ENCODE measurements around the gene PLCB3.
"Not testable (repeated sequence)": the region's sequence is repeated elsewhere in the genome, so short reads cannot be mapped to it uniquely, and the experiment has no call there.

The PLCB3 gene

GRCh38 chr11:64235437-64236161 is 15.7 kb upstream of the PLCB3 start:
- no peak for DNase-seq (ENCODE audit: low read depth in 3 of 3)

- DNase-seq (ENCODE audit: low read depth in 3 of 3) = no peak
Observed at GRCh38 chr11:64237484-64237951, 13.8 kb upstream of the PLCB3 start.

GRCh38 chr11:64238076-64238475 is 13.3 kb upstream of the PLCB3 start:
- DNase-seq (ENCODE audit: low read depth in 3 of 3) = no peak

GRCh38 chr11:64238999-64239398 is 12.3 kb upstream of the PLCB3 start:
- DNase-seq (ENCODE audit: low read depth in 3 of 3) = no peak

GRCh38 chr11:64239662-64240434 is 11.5 kb upstream of the PLCB3 start:
- DNase-seq (ENCODE audit: low read depth in 3 of 3) = no peak

GRCh38 chr11:64240435-64241240 is 10.7 kb upstream of the PLCB3 start, which contains the start of gene FKBP2:
TSS of gene FKBP2 (plus strand) at chr11:64241095. CDS start at chr11:64242388, 1,293 bp downstream.
- peak; percentile 96 to 97 (median 97) for DNase-seq (ENCODE audit: low read depth in 3 of 3)

GRCh38 chr11:64241241-64241490 is 10.2 kb upstream of the PLCB3 start:
- peak; percentile 99 to 100 (median 99) for DNase-seq (ENCODE audit: low read depth in 3 of 3)

DNA sequence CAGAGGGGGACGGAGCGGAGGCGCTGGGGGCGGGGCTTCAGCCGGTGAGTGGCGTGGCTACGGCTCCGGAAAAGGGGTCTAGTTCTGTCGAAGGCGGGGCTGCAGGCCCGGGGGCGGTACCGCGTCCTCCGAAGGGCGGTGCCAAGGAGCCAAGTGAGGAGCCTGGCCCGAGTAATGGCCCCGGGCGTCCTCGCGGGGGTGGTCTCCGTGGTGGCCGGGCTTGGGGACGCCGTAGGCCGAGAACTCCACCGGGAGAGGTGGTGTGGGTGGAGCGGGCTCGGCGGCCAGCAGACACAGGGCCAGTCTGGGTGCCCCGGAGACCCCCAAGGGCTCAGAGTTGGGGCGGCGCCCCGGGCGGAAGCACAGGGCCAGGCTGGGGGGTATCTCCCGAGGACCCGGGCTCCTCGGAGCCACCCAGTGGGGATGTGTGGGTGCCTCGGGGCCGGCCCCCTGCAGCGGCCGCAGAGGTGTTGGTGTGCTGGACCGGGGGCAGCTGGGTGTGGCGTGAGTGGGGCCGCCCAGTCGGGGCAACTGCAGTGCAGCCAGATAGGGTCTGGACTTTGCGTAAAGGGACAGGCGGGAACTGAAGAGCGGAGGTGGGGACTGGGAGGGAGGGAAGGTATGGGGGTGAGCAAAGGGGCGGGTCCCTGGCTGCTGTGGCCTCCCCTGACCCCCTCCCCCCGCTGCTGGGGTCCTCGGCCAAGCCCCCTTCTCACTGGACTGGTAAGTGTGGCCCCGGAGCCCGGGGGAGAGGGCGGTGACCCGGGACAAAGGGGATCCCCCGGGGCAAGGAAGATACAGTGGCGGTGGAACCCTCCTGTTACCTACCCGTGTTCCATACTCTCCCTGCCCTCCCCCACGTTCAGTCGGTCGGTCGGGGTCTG is 9.6 kb upstream of the PLCB3 start:
- DNase-seq (ENCODE audit: low read depth in 3 of 3) = no peak

GRCh38 chr11:64243236-64243854 is 8.0 kb upstream of the PLCB3 start:
- DNase-seq (ENCODE audit: low read depth in 3 of 3) = no peak

GRCh38 chr11:64244107-64244506 is 7.2 kb upstream of the PLCB3 start:
- no peak for DNase-seq (ENCODE audit: low read depth in 3 of 3)

DNA sequence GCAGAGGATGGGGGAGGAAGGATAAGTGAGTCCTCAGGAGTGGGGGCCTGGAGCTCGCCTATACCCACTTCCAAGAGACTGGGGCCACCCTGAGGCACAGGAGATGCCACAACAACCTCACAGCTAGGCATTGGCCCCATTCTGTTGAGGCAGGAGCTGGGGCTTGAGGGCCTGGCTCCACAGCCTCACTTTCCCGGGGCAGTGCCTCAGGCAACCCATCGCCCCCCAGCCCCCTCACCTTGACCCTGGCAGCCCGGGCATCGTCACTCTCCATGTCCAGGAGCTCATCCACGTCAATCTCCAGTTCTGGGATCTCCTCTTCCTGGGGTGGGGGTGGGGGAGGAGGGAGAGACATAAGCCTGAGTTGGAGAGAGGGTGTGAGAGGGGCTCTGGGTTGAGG is 6.4 kb upstream of the PLCB3 start:
- DNase-seq (ENCODE audit: low read depth in 3 of 3) = no peak

GRCh38 chr11:64245401-64245796 is 5.9 kb upstream of the PLCB3 start:
- no peak for DNase-seq (ENCODE audit: low read depth in 3 of 3)

- peak; percentile 44 to 82 (median 73) for DNase-seq (ENCODE audit: low read depth in 3 of 3)
Observed at GRCh38 chr11:64245797-64246620, 5.3 kb upstream of the PLCB3 start.

DNA sequence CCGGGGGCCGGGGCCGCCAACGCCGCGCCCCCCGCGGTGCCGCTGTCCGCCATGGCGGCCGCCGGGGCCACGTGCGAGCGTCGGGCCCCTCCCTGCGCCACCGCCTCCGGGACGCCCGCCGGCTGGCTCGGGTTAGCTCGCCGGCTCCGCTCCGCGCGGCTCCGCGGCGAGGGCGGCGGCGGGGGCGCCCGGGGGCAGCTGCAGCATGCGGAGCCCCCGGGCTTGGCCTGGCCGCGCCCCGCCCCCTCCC is 4.8 kb upstream of the PLCB3 start:
- DNase-seq (ENCODE audit: low read depth in 3 of 3) = not testable (repeated sequence)

- DNase-seq (ENCODE audit: low read depth in 3 of 3) = peak; percentile 68 to 86 (median 71)
Observed at GRCh38 chr11:64246871-64247728, 4.2 kb upstream of the PLCB3 start, which contains the start of gene PPP1R14B. TSS of gene PPP1R14B (minus strand) at chr11:64246943. CDS start at chr11:64246673, 270 bp downstream.

- no peak for DNase-seq (ENCODE audit: low read depth in 3 of 3)
Observed at GRCh38 chr11:64247729-64248531, 3.4 kb upstream of the PLCB3 start.

DNA sequence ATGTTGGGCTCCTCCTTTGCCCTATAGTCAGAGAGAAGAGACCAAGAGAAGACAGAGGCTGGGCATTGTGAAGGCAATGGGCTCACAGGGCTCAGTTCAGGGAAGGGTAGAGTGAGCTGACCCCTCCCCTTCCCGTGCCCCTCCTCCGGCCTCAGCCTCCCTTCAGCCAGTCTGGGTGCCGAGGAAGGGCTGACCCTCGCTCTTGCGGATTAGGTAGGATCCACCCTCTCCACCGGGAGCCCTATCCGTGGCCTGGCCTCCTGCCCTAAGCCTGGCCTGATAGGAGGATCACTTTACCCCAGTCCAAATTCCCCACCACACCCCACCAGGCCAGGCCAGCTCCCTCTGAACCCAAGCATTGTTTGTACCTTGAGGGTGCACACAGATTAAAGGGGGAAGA is 2.8 kb upstream of the PLCB3 start:
- DNase-seq (ENCODE audit: low read depth in 3 of 3) = no peak

- no peak for DNase-seq (ENCODE audit: low read depth in 3 of 3)
Observed at GRCh38 chr11:64249038-64249437, 2.3 kb upstream of the PLCB3 start.
